UCSD-AML1 (cell line): Measurements from ENCODE around the gene HIP1.
"Not testable (repeated sequence)": the region's sequence is repeated elsewhere in the genome, so short reads cannot be mapped to it uniquely, and the experiment has no call there.

Experiments
- DNase-seq: peaks from one replicate; lab custom pipeline; 2025; ENCODE audit not compliant: unreplicated experiment; lab: John Stamatoyannopoulos, UW

The HIP1 gene

GRCh38 chr7:75738604-75738974 lies at the start of gene HIP1:
HIP1 (minus strand) TSS chr7:75738941; CDS start chr7:75738920, 21 bp downstream.
- no peak for DNase-seq

GRCh38 chr7:75788154-75788847 lies 49.6 kb upstream of the HIP1 start:
- not testable (repeated sequence) for DNase-seq

- DNase-seq = not testable (repeated sequence)
These were observed 44.3 kb upstream of the HIP1 start for GRCh38 chr7:75783058-75783457.

GRCh38 chr7:75780647-75781273 lies 42.0 kb upstream of the HIP1 start:
- DNase-seq = not testable (repeated sequence)

- DNase-seq = not testable (repeated sequence)
These were observed 40.8 kb upstream of the HIP1 start for GRCh38 chr7:75779516-75779915.

GRCh38 chr7:75779035-75779434 lies 40.3 kb upstream of the HIP1 start:
- DNase-seq = not testable (repeated sequence)

GRCh38 chr7:75776295-75776971 lies 37.7 kb upstream of the HIP1 start:
- peak; percentile 8 for DNase-seq

GRCh38 chr7:75773958-75774357 lies 35.2 kb upstream of the HIP1 start:
- not testable (repeated sequence) for DNase-seq

GRCh38 chr7:75772081-75773077 lies 33.6 kb upstream of the HIP1 start, which contains the start of gene CCL26:
CCL26 (minus strand) TSS chr7:75772211; CDS start chr7:75772176, 35 bp downstream.
- no peak for DNase-seq

- DNase-seq = no peak
These were observed 32.5 kb upstream of the HIP1 start for GRCh38 chr7:75771224-75771623.

GRCh38 chr7:75762350-75762917 lies 23.7 kb upstream of the HIP1 start:
- DNase-seq = no peak

- not testable (repeated sequence) for DNase-seq
These were observed 23.1 kb upstream of the HIP1 start for GRCh38 chr7:75761801-75762200.

GRCh38 chr7:75758491-75758890 lies 19.8 kb upstream of the HIP1 start:
- no peak for DNase-seq

- DNase-seq = no peak
These were observed 19.1 kb upstream of the HIP1 start for GRCh38 chr7:75757860-75758259.

- peak; percentile 11 for DNase-seq
These were observed 18.4 kb upstream of the HIP1 start for GRCh38 chr7:75756991-75757676.

GRCh38 chr7:75756206-75756990 lies 17.7 kb upstream of the HIP1 start:
- DNase-seq = no peak

GRCh38 chr7:75743455-75743859 lies 4.7 kb upstream of the HIP1 start:
- DNase-seq = no peak

GRCh38 chr7:75740846-75741497 lies 2.2 kb upstream of the HIP1 start:
- peak; percentile 27 for DNase-seq
